ENCODE results near the gene CCDC170. TPM values are rescaled to one million over a fixed set of nuclear protein-coding genes. Genes with fewer than 3 reads are reported as not detected.

The CCDC170 gene
- total and polyA plus RNA-seq, 9 of the 15 experiments (the other 6 are each of a cell fraction or from before 2014, with no cell fraction given), result 0.01 to 0.18 (median 0.05) TPM; not detected in 6

- no peak for TF ChIP-seq CUX1 (CRISPR knock-in tag; IDR thresholded peaks at IDR 0.05)
- no peak for TF ChIP-seq RBM34 (IDR thresholded peaks at IDR 0.05; ENCODE audit: borderline replicate concordance, insufficient read depth, low read length)
- TF ChIP-seq PHF8 (IDR thresholded peaks at IDR 0.05; ENCODE audit: borderline replicate concordance, low read length), result no peak
Measured at GRCh38 chr6:151618717-151619116, 124.9 kb downstream of the CCDC170 start (continued).

- in situ Hi-C loops (cut with MboI) (no loop called here), intact Hi-C loops (cut with micrococcal nuclease) (no loop called here)
- ChIA-PET CTCF (ENCODE audit: low intra/inter-chr PET ratio) (no interaction called here), POLR2A (no interaction called here)
- H3K4me3 ChIP-seq, result no peak overlapping the region
- H3K4me2 ChIP-seq (ENCODE audit: insufficient read depth, low read length), result no peak overlapping the region
- H3K27ac ChIP-seq (ENCODE audit: extremely low read depth, low read depth, low read length), result no peak overlapping the region
- no peaks in the 10 kb centered on the region for H4K20me1 ChIP-seq (replicated peaks; ENCODE audit: control insufficient read depth, insufficient read depth, low read length)
- no peaks in the 10 kb centered on the region for H3K9me1 ChIP-seq (ENCODE audit: control insufficient read depth, insufficient read depth, low read length)
- WGBS (ENCODE audit: insufficient coverage, low coverage, missing lambda C conversion rate), result 0% methylated on average over 3 of the region's 4 CpGs
- H2AFZ ChIP-seq (ENCODE audit: low read depth, low read length), result no peak overlapping the region
- H3K27me3 ChIP-seq (ENCODE audit: control insufficient read depth in 2 of 2, insufficient read depth in 2 of 2, low read length in 2 of 2), result no peaks in the 10 kb centered on the region; a peak in 1 of 5 replicates
- FAIRE-seq (no peak), ATAC-seq (no peak; the same call in 2 of the 3 replicates), DNase-seq (ENCODE audit: extremely low read depth in 1 of 4, low spot score in 3 of 4) (no peak)
- no peaks in the 10 kb centered on the region for H3K36me3 ChIP-seq (ENCODE audit: control insufficient read depth, insufficient read depth, low read length)
- no peaks in the 10 kb centered on the region for H3K9me3 ChIP-seq (replicated peaks; ENCODE audit: control insufficient read depth, insufficient read depth, low read depth, low read length)
- no TSS peak for BruUV-seq (replicated peaks)
- H3K79me2 ChIP-seq (ENCODE audit: control insufficient read depth, insufficient read depth, low read length), result no peaks in the 10 kb centered on the region
- H3K9ac ChIP-seq (ENCODE audit: insufficient read depth in 1 of 2, low read depth in 2 of 2, low read length in 2 of 2), result no peak overlapping the region
- H3K4me1 ChIP-seq (replicated peaks in 1 of 2; ENCODE audit: control insufficient read depth in 2 of 2, insufficient read depth in 2 of 2, low read length in 2 of 2), result no peaks in the 10 kb centered on the region
- TF ChIP-seq GTF2F1 (IDR thresholded peaks at IDR 0.05; ENCODE audit: low read depth, low read length) (no peak), SMARCC2 (IDR thresholded peaks at IDR 0.05; ENCODE audit: low read depth) (no peak), PML (IDR thresholded peaks at IDR 0.05; ENCODE audit: low read length) (no peak), ZNF316 (IDR thresholded peaks at IDR 0.05) (no peak), MCM3 (IDR thresholded peaks at IDR 0.05) (no peak), DMBX1 (CRISPR knock-in tag; IDR thresholded peaks at IDR 0.05; ENCODE audit: borderline replicate concordance) (no peak), ZNF695 (CRISPR knock-in tag; IDR thresholded peaks at IDR 0.05) (no peak)
Measured at GRCh38 chr6:151620179-151620578, 126.4 kb downstream of the CCDC170 start.
